HEK293 (cell line): ENCODE results near the gene NKX1-1.

Experiments used
- CTCF ChIP-seq: fragments of 450-650 bp; formaldehyde crosslinking; IDR thresholded peaks from 2 replicates; pipeline ENCODE4 v1.5.1; 2016; ENCODE audit warnings: missing biosample characterization, missing genetic modification characterization
- HOXA7 ChIP-seq: sonication (generic); formaldehyde crosslinking; IDR thresholded peaks from 2 replicates; pipeline ENCODE4 v1.8.1; 2022; ENCODE audit warnings: missing genetic modification reagents, borderline replicate concordance
- HOXD13 ChIP-seq: sonication (generic); formaldehyde crosslinking; IDR thresholded peaks from 2 replicates; pipeline ENCODE4 v1.8.0; 2022; ENCODE audit warnings: missing genetic modification reagents, borderline replicate concordance
- PBX3 ChIP-seq: sonication (generic); formaldehyde crosslinking; IDR thresholded peaks from 2 replicates; pipeline ENCODE4 v1.8.1; 2022; ENCODE audit warnings: mild to moderate bottlenecking, moderate library complexity, missing genetic modification reagents
- REST ChIP-seq: fragments of 450-650 bp; formaldehyde crosslinking; IDR thresholded peaks from 2 replicates; pipeline ENCODE4 v1.5.1; 2016; ENCODE audit warnings: missing biosample characterization, missing genetic modification characterization
- SALL2 ChIP-seq: fragments of 450-650 bp; formaldehyde crosslinking; IDR thresholded peaks from 2 replicates; pipeline ENCODE4 v1.5.0; 2017; ENCODE audit warnings: missing biosample characterization, mild to moderate bottlenecking, missing genetic modification characterization, borderline replicate concordance
- ZFP3 ChIP-seq: fragments of 450-650 bp; formaldehyde crosslinking; IDR thresholded peaks from 2 replicates; pipeline ENCODE4 v1.5.1; 2016; ENCODE audit warnings: low read depth, missing biosample characterization, missing genetic modification characterization
- ZFP41 ChIP-seq: fragments of 450-650 bp; formaldehyde crosslinking; IDR thresholded peaks from 2 replicates; pipeline ENCODE4 v1.5.1; 2016; ENCODE audit warnings: missing biosample characterization, missing genetic modification characterization, borderline replicate concordance
- ZNF121 ChIP-seq: fragments of 450-650 bp; formaldehyde crosslinking; IDR thresholded peaks from 2 replicates; pipeline ENCODE4 v1.5.1; 2016; ENCODE audit warnings: missing biosample characterization, missing genetic modification characterization
- ZNF239 ChIP-seq: fragments of 450-650 bp; formaldehyde crosslinking; IDR thresholded peaks from 2 replicates; pipeline ENCODE4 v1.5.1; 2016; ENCODE audit warnings: missing biosample characterization, missing genetic modification characterization
- ZNF280D ChIP-seq: fragments of 450-650 bp; formaldehyde crosslinking; IDR thresholded peaks from 2 replicates; pipeline ENCODE4 v1.5.1; 2016; ENCODE audit warnings: missing biosample characterization, missing genetic modification characterization
- ZNF529 ChIP-seq: fragments of 450-650 bp; formaldehyde crosslinking; IDR thresholded peaks from 2 replicates; pipeline ENCODE4 v1.5.1; 2017; ENCODE audit warnings: missing genetic modification characterization, missing biosample characterization; ENCODE audit not compliant: insufficient replicate concordance
- ZNF530 ChIP-seq: fragments of 450-650 bp; formaldehyde crosslinking; IDR thresholded peaks from 2 replicates; pipeline ENCODE4 v1.5.1; 2016; ENCODE audit warnings: low read depth, missing biosample characterization, missing genetic modification characterization
- ZNF660 ChIP-seq: fragments of 450-650 bp; IDR thresholded peaks from 2 replicates; pipeline ENCODE4 v1.5.1; 2018; ENCODE audit warnings: missing biosample characterization, mild to moderate bottlenecking, missing genetic modification characterization

- no peak for TF ChIP-seq REST (tag by site-specific recombination)
- TF ChIP-seq ZFP3: no peak
- TF ChIP-seq ZNF280D (tag by site-specific recombination): no peak
- no peak for TF ChIP-seq CTCF (tag by site-specific recombination)
- no peak for TF ChIP-seq ZNF660 (tag by site-specific recombination)
- TF ChIP-seq HOXA7 (CRISPR knock-in tag): no peak
- TF ChIP-seq HOXD13: no peak
- TF ChIP-seq ZNF121 (tag by site-specific recombination): no peak
- no peak for TF ChIP-seq ZFP41 (tag by site-specific recombination)
- no peak for TF ChIP-seq ZNF529 (tag by site-specific recombination)
- TF ChIP-seq SALL2 (tag by site-specific recombination): no peak
- TF ChIP-seq PBX3 (CRISPR knock-in tag): no peak
- no peak for TF ChIP-seq ZNF239 (tag by site-specific recombination)
- TF ChIP-seq ZNF530 (tag by site-specific recombination): no peak
Observed at GRCh38 chr4:1369091-1369450, 37.2 kb downstream of the NKX1-1 start.
